Thoracic aorta (tissue), 2 donors: Measurements from ENCODE around the gene SPC25. TPM values are rescaled to one million over a fixed set of nuclear protein-coding genes. Genes with fewer than 3 reads are reported as not detected.
"Not testable (repeated sequence)": the region's sequence is repeated elsewhere in the genome, so short reads cannot be mapped to it uniquely, and the experiment has no call there.

ENCODE experiments used
- ATAC-seq: fragments of 150-250 bp; one replicate; pipeline ENCODE4 v1.8.0; 2017; ENCODE audit warnings: low read depth; ENCODE audit not compliant: insufficient number of reproducible peaks, low FRiP score
- DNase-seq: peaks from one replicate; pipeline ENCODE4 v3.0.0-alpha.2; 2020; ENCODE audit warnings: low spot score
- H3K27ac ChIP-seq, 2 donors: fragments of 200-600 bp; sonication (generic); 1 replicate in 1 of 2; 2 replicates in 1 of 2; pipeline ENCODE4 v1.5.1; 2016; ENCODE audit warnings: mild to moderate bottlenecking in 2 of 2, moderate library complexity in 2 of 2
- H3K27me3 ChIP-seq: fragments of 200-600 bp; sonication (generic); replicated peaks from 2 replicates; pipeline ENCODE4 v1.6.0; 2016; ENCODE audit warnings: mild to moderate bottlenecking; ENCODE audit not compliant: insufficient read depth
- H3K36me3 ChIP-seq: fragments of 200-600 bp; sonication (generic); one replicate; pipeline ENCODE4 v1.5.1; 2016
- H3K4me1 ChIP-seq, 2 donors: fragments of 200-600 bp; sonication (generic); 1 replicate in 1 of 2; 2 replicates in 1 of 2; pipeline versions ENCODE4 v1.5.1 to v1.6.0; 2016; ENCODE audit warnings: low read depth in 2 of 2, mild to moderate bottlenecking in 1 of 2; ENCODE audit not compliant: control insufficient read depth in 1 of 2
- H3K4me3 ChIP-seq: fragments of 200-600 bp; sonication (generic); 2 replicates; pipeline ENCODE4 v1.5.1; 2016; ENCODE audit warnings: mild to moderate bottlenecking
- H3K9me3 ChIP-seq: fragments of 200-600 bp; sonication (generic); 2 replicates; pipeline ENCODE4 v1.5.1; 2016
- total RNA-seq, 2 donors: library from RNA; depleted of rRNA; stranded (reverse); fragments of >200 nt; gene quantifications; one replicate each; pipeline versions ENCODE4 v1.1.0 to v1.2.3, GENCODE V29; 2016
- TF ChIP-seq, protein P1 (sequence below): fragments of 200-600 bp; sonication (generic); IDR thresholded peaks from one replicate; pipeline ENCODE4 v1.5.1; 2019; ENCODE audit warnings: antibody characterized with exemption

Gene SPC25
- total RNA-seq, 2 donors from 2014 or later: 1.1 TPM; not detected in 1

- TF ChIP-seq, protein P1, sequence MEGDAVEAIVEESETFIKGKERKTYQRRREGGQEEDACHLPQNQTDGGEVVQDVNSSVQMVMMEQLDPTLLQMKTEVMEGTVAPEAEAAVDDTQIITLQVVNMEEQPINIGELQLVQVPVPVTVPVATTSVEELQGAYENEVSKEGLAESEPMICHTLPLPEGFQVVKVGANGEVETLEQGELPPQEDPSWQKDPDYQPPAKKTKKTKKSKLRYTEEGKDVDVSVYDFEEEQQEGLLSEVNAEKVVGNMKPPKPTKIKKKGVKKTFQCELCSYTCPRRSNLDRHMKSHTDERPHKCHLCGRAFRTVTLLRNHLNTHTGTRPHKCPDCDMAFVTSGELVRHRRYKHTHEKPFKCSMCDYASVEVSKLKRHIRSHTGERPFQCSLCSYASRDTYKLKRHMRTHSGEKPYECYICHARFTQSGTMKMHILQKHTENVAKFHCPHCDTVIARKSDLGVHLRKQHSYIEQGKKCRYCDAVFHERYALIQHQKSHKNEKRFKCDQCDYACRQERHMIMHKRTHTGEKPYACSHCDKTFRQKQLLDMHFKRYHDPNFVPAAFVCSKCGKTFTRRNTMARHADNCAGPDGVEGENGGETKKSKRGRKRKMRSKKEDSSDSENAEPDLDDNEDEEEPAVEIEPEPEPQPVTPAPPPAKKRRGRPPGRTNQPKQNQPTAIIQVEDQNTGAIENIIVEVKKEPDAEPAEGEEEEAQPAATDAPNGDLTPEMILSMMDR: no peak
- no peaks in the 10 kb centered on the region for H3K9me3 ChIP-seq
- no peak for ATAC-seq
- no peaks in the 10 kb centered on the region for H3K27me3 ChIP-seq
- no peaks in the 10 kb centered on the region for H3K4me1 ChIP-seq
- no peaks in the 10 kb centered on the region for H3K36me3 ChIP-seq
- DNase-seq: no peak
- H3K4me3 ChIP-seq: no peak overlapping the region
- H3K27ac ChIP-seq: no peak overlapping the region
These were observed 2.1 kb upstream of the SPC25 start for GRCh38 chr2:168892327-168892726.

DNA sequence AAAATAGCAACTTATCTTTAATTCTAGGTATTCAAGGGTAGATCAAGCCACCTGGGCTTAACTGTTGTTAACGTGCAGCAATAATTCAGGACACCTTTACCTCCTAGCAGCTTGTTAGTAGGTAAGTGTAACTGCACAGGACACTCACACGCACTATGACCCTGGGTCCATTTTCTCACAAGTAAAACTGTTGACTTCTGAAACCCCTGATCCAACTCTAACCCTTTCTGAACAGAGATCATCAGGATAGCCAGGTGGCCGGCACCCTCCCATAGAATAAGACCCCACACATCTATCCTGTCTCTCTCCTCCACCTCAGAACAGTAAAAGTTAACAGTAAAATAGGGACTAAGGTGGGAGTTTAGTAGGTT is 610 bp downstream of the SPC25 start:
- H3K9me3 ChIP-seq: no peaks in the 10 kb centered on the region
- no peak for ATAC-seq
- TF ChIP-seq, protein P1: no peak
- H3K4me1 ChIP-seq: no peaks in the 10 kb centered on the region
- no peaks in the 10 kb centered on the region for H3K27me3 ChIP-seq
- peak overlapping the region; percentile 76 for H3K4me3 ChIP-seq
- no peaks in the 10 kb centered on the region for H3K36me3 ChIP-seq
- H3K27ac ChIP-seq: no peak overlapping the region
- DNase-seq: no peak

DNA sequence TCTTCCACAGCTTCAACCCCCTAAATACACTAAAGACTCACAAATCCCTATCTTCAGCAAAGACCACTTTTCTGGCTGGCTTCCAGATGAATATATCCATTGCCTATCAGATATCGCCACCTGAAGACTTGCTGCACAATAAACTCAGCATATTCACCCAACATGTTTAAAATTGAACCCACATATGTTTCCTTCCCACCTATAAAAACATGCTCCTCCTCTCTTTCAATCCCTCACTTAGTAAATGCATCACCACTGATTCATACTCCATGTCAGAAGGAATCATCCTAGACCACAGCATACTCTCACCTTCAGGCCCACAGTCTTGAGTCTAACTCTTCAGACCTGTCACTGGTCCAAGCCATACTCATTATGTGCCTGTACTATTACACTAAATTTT is 5.3 kb downstream of the SPC25 start:
- Histone ChIP-seq H3K9me3 (no peaks in the 10 kb centered on the region), H3K4me3 (no peak overlapping the region), H3K27me3 (no peaks in the 10 kb centered on the region), H3K36me3 (no peaks in the 10 kb centered on the region), H3K27ac (no peak overlapping the region), H3K4me1 (no peaks in the 10 kb centered on the region)
- TF ChIP-seq, protein P1: no peak
- ATAC-seq: no peak
- DNase-seq: no peak

DNA sequence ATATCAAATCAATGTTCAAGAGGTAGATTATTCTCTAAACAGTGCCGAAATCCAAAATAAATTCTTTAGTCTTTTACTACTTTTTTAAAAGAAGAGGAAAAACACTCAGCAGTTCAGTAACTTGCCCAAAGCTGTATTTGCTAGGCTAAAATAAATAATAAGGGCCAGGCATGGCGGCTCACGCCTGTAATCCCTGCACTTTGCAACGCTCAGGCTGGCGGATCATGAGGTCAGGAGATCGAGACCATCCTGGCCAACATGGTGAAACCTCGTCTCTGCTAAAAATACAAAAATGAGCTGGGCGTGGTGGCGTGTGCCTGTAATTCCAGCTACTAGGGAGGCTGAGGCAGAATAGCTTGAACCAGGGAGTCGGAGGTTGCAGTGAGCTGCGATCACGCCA is 8.1 kb downstream of the SPC25 start:
- not testable (repeated sequence) for H3K36me3 ChIP-seq, H3K27ac ChIP-seq, H3K4me3 ChIP-seq, H3K4me1 ChIP-seq, H3K27me3 ChIP-seq, DNase-seq, H3K9me3 ChIP-seq, ATAC-seq

DNA sequence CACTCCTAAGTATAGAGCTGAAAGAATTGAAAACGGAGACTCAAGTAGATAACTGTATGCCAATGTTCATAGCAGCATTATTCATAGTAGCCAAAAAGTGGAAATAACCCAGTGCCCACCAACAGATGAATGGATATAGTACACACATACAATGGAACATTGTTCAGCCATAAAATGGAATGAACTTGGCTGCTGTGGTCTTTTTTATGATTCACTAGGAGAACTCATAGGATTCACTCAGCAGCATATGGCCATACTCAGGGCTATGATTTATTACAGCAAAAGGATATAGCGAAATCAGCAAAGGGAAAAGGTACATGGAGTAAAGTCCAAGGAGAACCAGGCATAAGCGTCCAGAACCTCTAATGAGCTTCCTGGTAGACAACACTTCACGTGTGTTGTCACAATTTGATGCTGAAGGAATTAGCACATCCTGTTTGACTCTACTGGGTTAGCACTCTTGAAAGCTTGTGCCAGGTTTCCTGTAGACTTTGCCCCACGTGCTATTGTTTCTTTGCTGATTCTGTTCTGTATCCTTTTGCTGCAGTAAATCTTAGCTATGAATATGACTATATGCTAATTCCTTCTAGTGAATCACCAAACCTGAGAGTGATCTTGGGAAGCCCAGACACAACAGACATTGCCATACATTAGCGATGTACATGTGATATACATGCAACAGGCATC is 15.7 kb downstream of the SPC25 start:
- TF ChIP-seq, protein P1: no peak
- Histone ChIP-seq H3K4me3 (no peak overlapping the region), H3K4me1 (no peaks in the 10 kb centered on the region), H3K36me3 (no peaks in the 10 kb centered on the region), H3K27ac (no peak overlapping the region), H3K27me3 (no peaks in the 10 kb centered on the region), H3K9me3 (no peaks in the 10 kb centered on the region)
- ATAC-seq (no peak), DNase-seq (no peak)

DNA sequence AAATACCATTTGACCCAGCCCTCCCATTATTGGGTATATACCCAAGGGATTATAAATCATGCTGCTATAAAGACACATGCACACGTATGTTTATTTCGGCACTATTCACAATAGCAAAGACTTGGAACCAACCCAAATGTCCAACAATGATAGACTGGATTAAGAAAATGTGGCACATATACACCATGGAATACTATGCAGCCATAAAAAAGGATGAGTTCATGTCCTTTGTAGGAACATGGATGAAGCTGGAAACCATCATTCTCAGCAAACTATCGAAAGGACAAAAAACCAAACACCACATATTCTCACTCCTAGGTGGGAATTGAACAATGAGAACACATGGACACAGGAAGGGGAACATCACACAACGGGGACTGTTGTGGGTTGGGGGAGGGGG is 19.4 kb downstream of the SPC25 start:
- not testable (repeated sequence) for DNase-seq, H3K36me3 ChIP-seq, ATAC-seq, H3K4me3 ChIP-seq, H3K27ac ChIP-seq, H3K27me3 ChIP-seq, H3K4me1 ChIP-seq, H3K9me3 ChIP-seq

- ATAC-seq, H3K9me3 ChIP-seq, DNase-seq, H3K36me3 ChIP-seq, H3K4me3 ChIP-seq, H3K27ac ChIP-seq, H3K4me1 ChIP-seq, H3K27me3 ChIP-seq: not testable (repeated sequence)
These were observed 19.9 kb downstream of the SPC25 start for GRCh38 chr2:168870369-168870768.

- not testable (repeated sequence) for H3K27ac ChIP-seq, H3K4me3 ChIP-seq, ATAC-seq, H3K36me3 ChIP-seq, H3K4me1 ChIP-seq, DNase-seq, H3K27me3 ChIP-seq, H3K9me3 ChIP-seq
These were observed 23.1 kb downstream of the SPC25 start for GRCh38 chr2:168867164-168867563.
